Measurements from ENCODE around the gene ARHGAP31.

ARHGAP31 gene

DNA sequence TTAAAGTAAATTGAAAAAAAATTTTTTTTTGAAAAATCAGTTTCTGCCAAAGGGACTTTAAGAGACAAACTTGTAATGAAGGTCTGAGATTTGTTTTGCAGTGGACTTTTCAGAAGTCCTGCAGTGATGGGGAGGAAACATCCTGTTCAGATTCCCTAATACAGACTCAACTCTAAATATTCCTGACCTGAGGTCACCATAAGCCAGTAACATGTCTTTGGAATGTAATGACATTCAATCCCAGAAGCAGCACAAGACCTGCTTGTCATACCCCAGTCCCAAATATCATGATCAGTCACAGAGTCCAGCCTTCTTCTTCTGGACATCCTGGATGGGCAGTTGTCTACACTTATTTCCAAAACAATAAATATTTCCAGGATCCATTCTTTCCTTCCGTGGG, 115.7 kb downstream of the ARHGAP31 start:
- no peak overlapping the region for H3K4me3 ChIP-seq (ENCODE audit: low read depth, low read length)
- DNase-seq (ENCODE audit: low read depth) = no peak
- TF ChIP-seq, protein P1, sequence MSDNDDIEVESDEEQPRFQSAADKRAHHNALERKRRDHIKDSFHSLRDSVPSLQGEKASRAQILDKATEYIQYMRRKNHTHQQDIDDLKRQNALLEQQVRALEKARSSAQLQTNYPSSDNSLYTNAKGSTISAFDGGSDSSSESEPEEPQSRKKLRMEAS (IDR thresholded peaks at IDR 0.05; ENCODE audit: low read depth, low read length) = no peak

DNA sequence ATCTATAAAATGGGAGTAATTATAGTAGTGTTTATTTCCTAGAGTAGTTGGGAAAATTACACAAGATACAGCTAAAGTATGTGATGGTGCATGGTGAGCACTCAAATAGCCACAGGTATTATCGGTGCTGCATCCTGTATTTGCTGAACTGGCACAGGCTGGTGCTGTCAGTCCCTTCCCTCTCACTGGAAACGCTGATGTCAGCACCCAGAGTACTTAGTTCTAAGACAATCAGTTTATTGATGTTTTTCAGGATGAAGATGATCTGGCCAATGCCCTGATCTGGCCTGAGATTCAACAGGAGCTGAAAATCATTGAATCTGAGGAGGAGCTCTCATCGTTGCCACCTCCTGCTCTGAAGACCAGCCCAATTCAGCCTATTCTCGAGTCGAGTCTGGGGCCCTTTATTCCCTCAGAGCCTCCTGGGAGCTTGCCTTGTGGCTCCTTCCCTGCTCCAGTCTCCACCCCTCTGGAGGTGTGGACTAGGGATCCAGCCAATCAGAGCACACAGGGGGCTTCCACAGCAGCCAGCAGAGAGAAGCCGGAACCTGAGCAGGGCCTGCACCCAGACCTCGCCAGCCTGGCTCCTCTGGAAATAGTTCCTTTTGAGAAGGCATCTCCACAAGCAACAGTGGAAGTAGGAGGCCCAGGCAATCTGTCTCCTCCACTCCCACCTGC, 119.6 kb downstream of the ARHGAP31 start:
- TF ChIP-seq, protein P1 (IDR thresholded peaks at IDR 0.05; ENCODE audit: low read depth, low read length) = no peak
- H3K4me3 ChIP-seq (ENCODE audit: low read depth, low read length) = no peak overlapping the region
- no peak for DNase-seq (ENCODE audit: low read depth)

DNA sequence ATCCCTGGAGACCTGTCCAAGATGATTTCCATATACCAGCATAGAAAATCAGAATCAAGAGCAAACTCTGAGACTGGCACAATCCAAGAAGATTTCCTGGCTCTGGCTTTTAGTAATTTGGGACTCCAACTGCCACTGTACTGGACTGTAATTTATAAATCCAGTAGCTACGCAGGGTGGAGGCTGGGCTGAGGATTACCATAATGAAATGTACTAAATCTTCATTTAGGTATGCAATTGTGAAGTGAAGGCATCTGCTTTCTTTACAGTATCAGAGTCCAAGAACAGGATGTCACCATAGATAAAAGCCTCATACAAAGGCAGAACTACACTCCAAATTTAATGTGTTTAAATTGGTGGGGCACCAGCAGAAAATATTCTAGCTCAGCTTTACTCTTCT, 122.7 kb downstream of the ARHGAP31 start:
- H3K4me3 ChIP-seq (ENCODE audit: low read depth, low read length) = no peak overlapping the region
- no peak for DNase-seq (ENCODE audit: low read depth)
- no peak for TF ChIP-seq MYC (IDR thresholded peaks at IDR 0.05; ENCODE audit: low read depth, low read length)
- no peak for TF ChIP-seq POLR2A (IDR thresholded peaks at IDR 0.05; ENCODE audit: extremely low read depth, insufficient read length)
- TF ChIP-seq, protein P1 (IDR thresholded peaks at IDR 0.05; ENCODE audit: low read depth, low read length) = no peak
- TF ChIP-seq CTCF (IDR thresholded peaks at IDR 0.05; ENCODE audit: low read depth, low read length) = no peak

- TF ChIP-seq CTCF (IDR thresholded peaks at IDR 0.05; ENCODE audit: low read depth, low read length) = no peak
- no peak overlapping the region for H3K4me3 ChIP-seq (ENCODE audit: low read depth, low read length)
Measured at GRCh38 chr3:119417771-119418512, 123.8 kb downstream of the ARHGAP31 start.

DNA sequence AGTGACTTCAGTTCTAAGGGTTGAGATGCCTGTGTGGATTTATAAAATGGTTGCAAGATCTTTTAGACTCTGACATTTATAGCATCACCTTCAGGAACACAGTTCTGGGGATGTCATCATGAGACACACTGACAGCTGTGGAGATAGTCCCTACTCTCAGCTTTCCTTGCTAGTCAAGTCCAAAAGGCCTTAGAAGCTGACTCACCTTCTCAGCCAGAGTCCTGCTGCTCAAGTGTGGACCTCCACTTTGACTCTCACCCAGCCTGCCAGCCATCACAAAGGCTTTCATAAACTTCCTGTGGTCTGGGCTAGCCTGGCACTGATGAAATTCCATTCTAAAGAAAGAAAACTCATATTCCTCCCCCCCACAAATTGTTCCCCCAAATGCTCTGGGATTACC, 124.5 kb downstream of the ARHGAP31 start:
- H3K4me3 ChIP-seq (ENCODE audit: low read depth, low read length) = no peak overlapping the region
- TF ChIP-seq, protein P1 (IDR thresholded peaks at IDR 0.05; ENCODE audit: low read depth, low read length) = no peak
- TF ChIP-seq MYC (IDR thresholded peaks at IDR 0.05; ENCODE audit: low read depth, low read length) (no peak), POLR2A (IDR thresholded peaks at IDR 0.05; ENCODE audit: extremely low read depth, insufficient read length) (no peak), CTCF (IDR thresholded peaks at IDR 0.05; ENCODE audit: low read depth, low read length) (no peak)
- DNase-seq (ENCODE audit: low read depth) = no peak

More at GRCh38 chr3:119417771-119418512, 123.8 kb downstream of the ARHGAP31 start:
- no peak for DNase-seq (ENCODE audit: low read depth)

GRCh38 chr3:119420196-119420595, 126.0 kb downstream of the ARHGAP31 start:
- DNase-seq (ENCODE audit: low read depth) = no peak
- no peak overlapping the region for H3K4me3 ChIP-seq (ENCODE audit: low read depth, low read length)
- TF ChIP-seq CTCF (IDR thresholded peaks at IDR 0.05; ENCODE audit: low read depth, low read length) = no peak
- no peak for TF ChIP-seq MYC (IDR thresholded peaks at IDR 0.05; ENCODE audit: low read depth, low read length)
- TF ChIP-seq, protein P1 (IDR thresholded peaks at IDR 0.05; ENCODE audit: low read depth, low read length) = no peak
- no peak for TF ChIP-seq POLR2A (IDR thresholded peaks at IDR 0.05; ENCODE audit: extremely low read depth, insufficient read length)
